ENCODE results near the gene HDAC7.
"Not testable (repeated sequence)": the region's sequence is repeated elsewhere in the genome, so short reads cannot be mapped to it uniquely, and the experiment has no call there.

The HDAC7 gene

GRCh38 chr12:47813511-47814196, 6.0 kb downstream of the HDAC7 start:
- Histone ChIP-seq H3K9ac (ENCODE audit: low read length) (peak overlapping the region; percentile 93), H3K9me3 (ENCODE audit: control insufficient read depth, low read length) (no peaks in the 10 kb centered on the region), H3K4me3 (ENCODE audit: low read length) (peak overlapping the region; percentile 38), H3K36me3 (ENCODE audit: control insufficient read depth, insufficient read depth, low read length) (no peaks in the 10 kb centered on the region), H3K4me1 (ENCODE audit: control insufficient read depth, insufficient read depth, low read length) (peaks cover 74% of the 10 kb centered on the region), H3K27me3 (ENCODE audit: control insufficient read depth, insufficient read depth, low read length) (no peaks in the 10 kb centered on the region)

GRCh38 chr12:47812797-47813510, 6.7 kb downstream of the HDAC7 start:
- Histone ChIP-seq H3K4me3 (ENCODE audit: low read length) (peak overlapping the region; percentile 38), H3K27me3 (ENCODE audit: control insufficient read depth, insufficient read depth, low read length) (no peaks in the 10 kb centered on the region), H3K9me3 (ENCODE audit: control insufficient read depth, low read length) (no peaks in the 10 kb centered on the region), H3K9ac (ENCODE audit: low read length) (peak overlapping the region; percentile 93), H3K4me1 (ENCODE audit: control insufficient read depth, insufficient read depth, low read length) (peaks cover 74% of the 10 kb centered on the region), H3K36me3 (ENCODE audit: control insufficient read depth, insufficient read depth, low read length) (no peaks in the 10 kb centered on the region)

GRCh38 chr12:47811581-47812484, 7.9 kb downstream of the HDAC7 start:
- peak overlapping the region; percentile 93 for H3K9ac ChIP-seq (ENCODE audit: low read length)
- no peaks in the 10 kb centered on the region for H3K9me3 ChIP-seq (ENCODE audit: control insufficient read depth, low read length)
- no peaks in the 10 kb centered on the region for H3K36me3 ChIP-seq (ENCODE audit: control insufficient read depth, insufficient read depth, low read length)
- H3K4me1 ChIP-seq (ENCODE audit: control insufficient read depth, insufficient read depth, low read length): peaks cover 74% of the 10 kb centered on the region
- H3K4me3 ChIP-seq (ENCODE audit: low read length): peak overlapping the region; percentile 38
- H3K27me3 ChIP-seq (ENCODE audit: control insufficient read depth, insufficient read depth, low read length): no peaks in the 10 kb centered on the region

- H3K9ac ChIP-seq (ENCODE audit: low read length): no peak overlapping the region
- H3K4me3 ChIP-seq (ENCODE audit: low read length): no peak overlapping the region
- H3K36me3 ChIP-seq (ENCODE audit: control insufficient read depth, insufficient read depth, low read length): no peaks in the 10 kb centered on the region
- no peaks in the 10 kb centered on the region for H3K27me3 ChIP-seq (ENCODE audit: control insufficient read depth, insufficient read depth, low read length)
- peaks cover 81% of the 10 kb centered on the region for H3K4me1 ChIP-seq (ENCODE audit: control insufficient read depth, insufficient read depth, low read length)
- no peaks in the 10 kb centered on the region for H3K9me3 ChIP-seq (ENCODE audit: control insufficient read depth, low read length)
These were observed 8.7 kb downstream of the HDAC7 start for GRCh38 chr12:47811072-47811396.

- H3K9ac ChIP-seq (ENCODE audit: low read length); H3K27me3 ChIP-seq (ENCODE audit: control insufficient read depth, insufficient read depth, low read length); H3K4me3 ChIP-seq (ENCODE audit: low read length); H3K9me3 ChIP-seq (ENCODE audit: control insufficient read depth, low read length); H3K36me3 ChIP-seq (ENCODE audit: control insufficient read depth, insufficient read depth, low read length): not testable (repeated sequence)
- H3K4me1 ChIP-seq (ENCODE audit: control insufficient read depth, insufficient read depth, low read length): peaks cover 89% of the 10 kb centered on the region
These were observed 10.2 kb downstream of the HDAC7 start for GRCh38 chr12:47809518-47809917.

- H3K4me3 ChIP-seq (ENCODE audit: low read length): no peak overlapping the region
- no peaks in the 10 kb centered on the region for H3K27me3 ChIP-seq (ENCODE audit: control insufficient read depth, insufficient read depth, low read length)
- no peaks in the 10 kb centered on the region for H3K36me3 ChIP-seq (ENCODE audit: control insufficient read depth, insufficient read depth, low read length)
- H3K9me3 ChIP-seq (ENCODE audit: control insufficient read depth, low read length): no peaks in the 10 kb centered on the region
- peaks cover 81% of the 10 kb centered on the region for H3K4me1 ChIP-seq (ENCODE audit: control insufficient read depth, insufficient read depth, low read length)
- peak overlapping the region; percentile 8 for H3K9ac ChIP-seq (ENCODE audit: low read length)
These were observed 10.9 kb downstream of the HDAC7 start for GRCh38 chr12:47808574-47809365.

GRCh38 chr12:47808050-47808449, 11.7 kb downstream of the HDAC7 start:
- H3K27me3 ChIP-seq (ENCODE audit: control insufficient read depth, insufficient read depth, low read length): no peaks in the 10 kb centered on the region
- H3K36me3 ChIP-seq (ENCODE audit: control insufficient read depth, insufficient read depth, low read length): no peaks in the 10 kb centered on the region
- no peaks in the 10 kb centered on the region for H3K9me3 ChIP-seq (ENCODE audit: control insufficient read depth, low read length)
- no peak overlapping the region for H3K4me3 ChIP-seq (ENCODE audit: low read length)
- peaks cover 75% of the 10 kb centered on the region for H3K4me1 ChIP-seq (ENCODE audit: control insufficient read depth, insufficient read depth, low read length)
- peak overlapping the region; percentile 12 for H3K9ac ChIP-seq (ENCODE audit: low read length)

GRCh38 chr12:47807338-47807737, 12.4 kb downstream of the HDAC7 start:
- Histone ChIP-seq H3K27me3 (ENCODE audit: control insufficient read depth, insufficient read depth, low read length) (no peaks in the 10 kb centered on the region), H3K9me3 (ENCODE audit: control insufficient read depth, low read length) (no peaks in the 10 kb centered on the region), H3K9ac (ENCODE audit: low read length) (peak overlapping the region; percentile 12), H3K36me3 (ENCODE audit: control insufficient read depth, insufficient read depth, low read length) (no peaks in the 10 kb centered on the region), H3K4me1 (ENCODE audit: control insufficient read depth, insufficient read depth, low read length) (peaks cover 76% of the 10 kb centered on the region), H3K4me3 (ENCODE audit: low read length) (no peak overlapping the region)

- H3K9me3 ChIP-seq (ENCODE audit: control insufficient read depth, low read length): no peaks in the 10 kb centered on the region
- peaks cover 72% of the 10 kb centered on the region for H3K4me1 ChIP-seq (ENCODE audit: control insufficient read depth, insufficient read depth, low read length)
- H3K4me3 ChIP-seq (ENCODE audit: low read length): no peak overlapping the region
- no peaks in the 10 kb centered on the region for H3K36me3 ChIP-seq (ENCODE audit: control insufficient read depth, insufficient read depth, low read length)
- no peaks in the 10 kb centered on the region for H3K27me3 ChIP-seq (ENCODE audit: control insufficient read depth, insufficient read depth, low read length)
- H3K9ac ChIP-seq (ENCODE audit: low read length): no peak overlapping the region
These were observed 14.3 kb downstream of the HDAC7 start for GRCh38 chr12:47805417-47805816.

- H3K9ac ChIP-seq (ENCODE audit: low read length): no peak overlapping the region
These were observed 15.5 kb downstream of the HDAC7 start for GRCh38 chr12:47804171-47804570.

GRCh38 chr12:47803191-47803875, 16.4 kb downstream of the HDAC7 start:
- Histone ChIP-seq H3K9me3 (ENCODE audit: control insufficient read depth, low read length) (no peaks in the 10 kb centered on the region), H3K27me3 (ENCODE audit: control insufficient read depth, insufficient read depth, low read length) (no peaks in the 10 kb centered on the region), H3K9ac (ENCODE audit: low read length) (peak overlapping the region; percentile 30), H3K4me1 (ENCODE audit: control insufficient read depth, insufficient read depth, low read length) (peaks cover 55% of the 10 kb centered on the region), H3K4me3 (ENCODE audit: low read length) (no peak overlapping the region), H3K36me3 (ENCODE audit: control insufficient read depth, insufficient read depth, low read length) (no peaks in the 10 kb centered on the region)

More at GRCh38 chr12:47804171-47804570, 15.5 kb downstream of the HDAC7 start:
- H3K4me1 ChIP-seq (ENCODE audit: control insufficient read depth, insufficient read depth, low read length): peaks cover 64% of the 10 kb centered on the region
- no peak overlapping the region for H3K4me3 ChIP-seq (ENCODE audit: low read length)
- no peaks in the 10 kb centered on the region for H3K36me3 ChIP-seq (ENCODE audit: control insufficient read depth, insufficient read depth, low read length)
- H3K27me3 ChIP-seq (ENCODE audit: control insufficient read depth, insufficient read depth, low read length): no peaks in the 10 kb centered on the region
- no peaks in the 10 kb centered on the region for H3K9me3 ChIP-seq (ENCODE audit: control insufficient read depth, low read length)
